ENCODE measurements around the gene EIF2B2.

EIF2B2 gene

DNA sequence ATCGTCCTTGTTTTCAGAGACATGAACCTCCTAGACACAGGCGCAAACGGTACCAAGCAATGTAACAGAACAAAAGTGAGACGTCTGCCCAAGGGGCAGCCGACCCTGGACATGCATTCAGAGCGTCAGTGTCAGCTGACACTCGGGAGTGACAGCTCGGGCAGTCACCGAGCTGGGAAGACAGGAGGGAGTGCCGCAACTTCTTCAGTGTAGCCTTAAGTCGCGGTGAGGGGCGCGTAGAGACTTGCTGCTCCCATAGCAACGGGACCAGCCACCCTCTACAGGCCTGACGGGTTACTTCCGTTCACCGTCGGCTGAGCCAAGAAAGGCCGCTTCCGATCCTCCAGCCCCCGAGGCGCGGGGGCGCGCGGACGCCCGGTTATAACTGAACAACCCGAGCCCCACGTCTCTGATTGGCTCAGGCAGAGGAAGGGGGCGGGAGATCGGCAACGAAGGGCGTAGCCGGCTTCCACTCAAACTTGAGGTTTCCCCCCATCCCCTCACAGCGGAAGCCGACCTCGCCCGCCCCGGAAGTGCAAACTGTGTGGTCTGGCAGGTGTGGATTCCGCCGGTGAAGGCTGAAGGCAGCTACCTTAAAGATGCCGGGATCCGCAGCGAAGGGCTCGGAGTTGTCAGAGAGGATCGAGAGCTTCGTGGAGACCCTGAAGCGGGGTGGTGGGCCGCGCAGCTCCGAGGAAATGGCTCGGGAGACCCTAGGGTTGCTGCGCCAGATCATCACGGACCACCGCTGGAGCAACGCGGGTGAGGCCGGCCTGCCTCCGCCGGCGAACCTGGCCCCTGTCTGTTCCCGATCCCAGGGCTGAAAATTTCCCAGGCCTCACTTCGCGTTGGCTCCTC, at the start of gene EIF2B2:
TSS of gene EIF2B2 (plus strand) at position 530 of the 858 bp plus-strand sequence. CDS start at position 600, 70 bp downstream.
- TF ChIP-seq, protein P1, sequence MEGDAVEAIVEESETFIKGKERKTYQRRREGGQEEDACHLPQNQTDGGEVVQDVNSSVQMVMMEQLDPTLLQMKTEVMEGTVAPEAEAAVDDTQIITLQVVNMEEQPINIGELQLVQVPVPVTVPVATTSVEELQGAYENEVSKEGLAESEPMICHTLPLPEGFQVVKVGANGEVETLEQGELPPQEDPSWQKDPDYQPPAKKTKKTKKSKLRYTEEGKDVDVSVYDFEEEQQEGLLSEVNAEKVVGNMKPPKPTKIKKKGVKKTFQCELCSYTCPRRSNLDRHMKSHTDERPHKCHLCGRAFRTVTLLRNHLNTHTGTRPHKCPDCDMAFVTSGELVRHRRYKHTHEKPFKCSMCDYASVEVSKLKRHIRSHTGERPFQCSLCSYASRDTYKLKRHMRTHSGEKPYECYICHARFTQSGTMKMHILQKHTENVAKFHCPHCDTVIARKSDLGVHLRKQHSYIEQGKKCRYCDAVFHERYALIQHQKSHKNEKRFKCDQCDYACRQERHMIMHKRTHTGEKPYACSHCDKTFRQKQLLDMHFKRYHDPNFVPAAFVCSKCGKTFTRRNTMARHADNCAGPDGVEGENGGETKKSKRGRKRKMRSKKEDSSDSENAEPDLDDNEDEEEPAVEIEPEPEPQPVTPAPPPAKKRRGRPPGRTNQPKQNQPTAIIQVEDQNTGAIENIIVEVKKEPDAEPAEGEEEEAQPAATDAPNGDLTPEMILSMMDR (IDR thresholded peaks at IDR 0.05; ENCODE audit: low read depth, low read length): no peak
- peak within 1 kb of the TSS; percentile 77 for H3K4me3 ChIP-seq (ENCODE audit: low read depth, low read length)

DNA sequence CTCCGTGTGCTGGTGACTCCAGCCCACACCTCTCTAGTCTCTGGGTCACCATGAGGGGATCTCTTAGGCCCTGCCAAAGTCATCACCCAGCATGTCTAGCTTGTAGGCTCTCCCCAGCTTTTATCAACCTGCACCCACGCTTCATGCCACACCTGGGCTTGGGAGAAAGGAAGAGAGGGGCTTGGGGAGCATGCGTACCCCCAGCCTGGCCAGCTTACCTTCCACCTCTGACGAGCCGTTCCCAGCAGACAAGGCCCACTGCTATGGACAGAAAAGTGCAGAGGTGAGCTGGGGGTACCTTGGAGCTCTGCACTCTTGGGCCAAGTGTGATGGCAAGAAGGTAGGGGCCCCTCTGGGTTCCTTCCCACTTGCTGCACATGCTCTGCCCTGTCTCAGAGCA, 49.0 kb upstream of the EIF2B2 start:
- no peak overlapping the region for H3K4me3 ChIP-seq (ENCODE audit: low read depth, low read length)
- TF ChIP-seq, protein P1 (IDR thresholded peaks at IDR 0.05; ENCODE audit: low read depth, low read length): no peak

DNA sequence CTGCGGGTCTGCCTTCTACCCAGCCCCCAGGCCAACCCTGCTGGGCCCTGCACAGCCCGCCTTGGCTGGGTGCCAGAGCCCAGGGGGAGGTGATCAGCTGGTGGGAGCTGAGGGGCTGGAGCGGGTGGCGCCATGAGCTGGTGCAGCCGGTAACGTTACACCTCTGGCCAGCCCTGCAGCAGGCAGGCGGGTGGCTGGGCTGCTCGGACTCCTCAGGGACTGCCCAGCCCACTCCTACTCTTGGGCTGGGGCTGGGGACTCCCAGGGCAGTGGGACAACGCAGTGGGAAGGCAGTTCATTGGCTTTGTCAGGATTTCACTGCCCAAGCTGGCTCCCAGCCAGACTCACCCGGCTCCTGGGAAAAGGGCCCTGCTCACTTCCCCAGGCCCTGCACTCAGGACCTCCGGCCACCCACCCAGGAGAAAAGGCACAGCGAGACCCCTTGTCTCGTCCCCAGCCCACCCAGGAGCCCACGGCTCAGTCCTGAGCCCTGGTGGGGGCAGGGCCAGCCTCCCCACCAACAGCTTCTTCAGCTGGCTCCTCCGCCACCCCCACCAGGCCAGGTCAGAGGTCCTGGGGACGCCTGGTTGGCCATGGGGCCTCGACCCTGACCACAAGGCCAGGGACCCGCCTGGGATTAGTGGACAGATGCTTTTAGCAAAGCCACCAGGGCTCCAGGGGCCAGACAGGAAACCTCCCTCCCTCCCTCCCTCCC, 48.3 kb upstream of the EIF2B2 start:
- no peak overlapping the region for H3K4me3 ChIP-seq (ENCODE audit: low read depth, low read length)
- TF ChIP-seq, protein P1 (IDR thresholded peaks at IDR 0.05; ENCODE audit: low read depth, low read length): no peak

DNA sequence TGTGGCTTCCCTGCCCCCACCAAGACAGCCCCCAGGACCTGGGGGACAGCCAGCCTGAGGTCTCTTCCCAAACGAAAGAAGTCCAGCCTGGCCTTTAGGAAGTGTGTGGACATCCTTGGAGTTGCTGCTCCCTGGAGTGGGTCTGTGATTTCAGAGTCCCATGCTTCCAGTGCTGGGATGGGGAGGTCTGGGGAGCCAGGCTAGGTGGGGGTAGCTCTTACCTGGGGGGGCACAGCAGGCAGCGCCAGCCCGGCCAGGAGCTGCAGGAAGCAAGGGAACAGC, 47.8 kb upstream of the EIF2B2 start:
- peak overlapping the region; percentile 44 for H3K4me3 ChIP-seq (ENCODE audit: low read depth, low read length)
- TF ChIP-seq, protein P1 (IDR thresholded peaks at IDR 0.05; ENCODE audit: low read depth, low read length): no peak

DNA sequence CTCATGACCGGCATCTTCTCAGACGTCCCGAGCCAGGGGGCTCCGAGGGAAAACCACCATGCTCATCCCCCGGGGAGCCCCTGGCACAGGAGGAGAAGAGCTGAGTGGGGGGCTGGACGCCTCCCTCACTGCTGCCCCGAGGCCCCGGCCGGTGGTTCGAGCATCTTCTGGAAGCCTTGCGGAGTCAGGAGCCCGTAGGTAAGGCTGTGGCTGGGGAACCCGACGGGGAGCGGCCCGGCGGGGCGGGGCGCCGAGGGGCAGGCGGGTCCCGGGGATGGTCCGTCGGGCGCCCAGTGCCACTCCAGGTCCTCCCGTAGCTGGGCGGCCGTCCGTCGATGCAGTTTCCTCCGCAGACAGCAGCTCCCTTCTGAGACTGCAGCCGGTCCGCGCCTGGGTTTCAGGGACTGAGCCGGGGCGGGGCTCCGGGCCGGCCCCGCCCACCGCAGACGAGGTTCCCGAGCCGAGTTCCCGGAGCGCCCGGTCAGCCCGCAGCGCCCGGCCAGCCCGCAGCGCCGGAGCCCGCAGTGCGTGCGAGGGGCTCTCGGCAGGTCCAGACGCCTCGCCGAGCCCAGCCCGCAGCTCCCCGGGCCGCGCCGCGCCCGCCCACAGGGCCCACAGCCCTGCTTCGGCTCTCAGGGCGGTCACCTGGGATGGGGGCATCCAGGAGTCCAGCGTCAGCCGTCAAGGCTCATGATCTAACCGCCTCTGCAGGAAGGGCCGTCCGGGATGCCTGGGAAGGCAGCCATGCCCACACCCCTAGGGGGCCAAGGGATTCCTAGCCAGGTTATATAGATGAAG, 47.3 kb upstream of the EIF2B2 start, which contains the start of gene PGF:
TSS of gene PGF (minus strand) at position 369 of the 798 bp plus-strand sequence. CDS start at position 14, 355 bp downstream.
- peak within 1 kb of the TSS; percentile 44 for H3K4me3 ChIP-seq (ENCODE audit: low read depth, low read length)
- TF ChIP-seq, protein P1 (IDR thresholded peaks at IDR 0.05; ENCODE audit: low read depth, low read length): no peak

DNA sequence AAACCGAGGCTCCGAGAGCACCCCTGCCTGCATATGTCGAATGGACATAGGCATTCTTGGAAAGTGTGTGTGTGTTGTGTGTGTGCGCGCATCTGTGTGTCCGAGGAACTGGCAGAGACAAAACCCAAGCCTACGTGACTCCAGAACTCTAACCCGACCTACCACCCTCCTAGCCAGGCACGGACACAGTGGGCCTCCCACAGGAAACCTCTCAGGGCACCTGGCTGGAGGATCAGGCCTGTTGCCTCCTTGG, 46.8 kb upstream of the EIF2B2 start:
- H3K4me3 ChIP-seq (ENCODE audit: low read depth, low read length): no peak overlapping the region
- TF ChIP-seq, protein P1 (IDR thresholded peaks at IDR 0.05; ENCODE audit: low read depth, low read length): no peak

Measured in WI38 (cell line).